ENCODE measurements around the gene ATOSB. TPM values are rescaled to one million over a fixed set of nuclear protein-coding genes. Genes with fewer than 3 reads are reported as not detected.

ATOSB gene
- total RNA-seq, 2 experiments from 2014 or later: 5.0 to 5.1 TPM

DNA sequence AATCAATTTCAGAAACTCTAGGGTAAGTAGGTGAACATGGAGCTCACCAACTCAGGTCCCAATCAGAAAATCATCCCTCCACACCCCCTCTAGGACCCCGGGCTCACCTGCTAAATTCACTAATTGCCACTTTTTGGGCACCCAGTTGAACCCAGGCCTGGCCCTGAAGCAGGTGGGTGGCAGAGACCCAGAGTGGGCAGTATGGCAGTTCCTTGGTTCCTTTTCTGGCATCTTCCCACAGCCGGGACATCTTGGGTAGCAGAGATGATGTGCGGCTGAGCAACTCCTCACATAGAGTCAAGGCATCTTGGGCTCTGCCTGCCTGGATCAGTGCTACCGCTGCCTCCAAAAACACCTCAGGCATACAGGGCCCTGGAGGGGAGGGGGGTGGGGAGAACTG, 40.3 kb downstream of the ATOSB start:
- no peak for DNase-seq
- POLR2A ChIA-PET: no interaction called here
- TF ChIP-seq, protein P1, sequence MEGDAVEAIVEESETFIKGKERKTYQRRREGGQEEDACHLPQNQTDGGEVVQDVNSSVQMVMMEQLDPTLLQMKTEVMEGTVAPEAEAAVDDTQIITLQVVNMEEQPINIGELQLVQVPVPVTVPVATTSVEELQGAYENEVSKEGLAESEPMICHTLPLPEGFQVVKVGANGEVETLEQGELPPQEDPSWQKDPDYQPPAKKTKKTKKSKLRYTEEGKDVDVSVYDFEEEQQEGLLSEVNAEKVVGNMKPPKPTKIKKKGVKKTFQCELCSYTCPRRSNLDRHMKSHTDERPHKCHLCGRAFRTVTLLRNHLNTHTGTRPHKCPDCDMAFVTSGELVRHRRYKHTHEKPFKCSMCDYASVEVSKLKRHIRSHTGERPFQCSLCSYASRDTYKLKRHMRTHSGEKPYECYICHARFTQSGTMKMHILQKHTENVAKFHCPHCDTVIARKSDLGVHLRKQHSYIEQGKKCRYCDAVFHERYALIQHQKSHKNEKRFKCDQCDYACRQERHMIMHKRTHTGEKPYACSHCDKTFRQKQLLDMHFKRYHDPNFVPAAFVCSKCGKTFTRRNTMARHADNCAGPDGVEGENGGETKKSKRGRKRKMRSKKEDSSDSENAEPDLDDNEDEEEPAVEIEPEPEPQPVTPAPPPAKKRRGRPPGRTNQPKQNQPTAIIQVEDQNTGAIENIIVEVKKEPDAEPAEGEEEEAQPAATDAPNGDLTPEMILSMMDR (IDR thresholded peaks at IDR 0.05): no peak
- no peak overlapping the region for H3K4me3 ChIP-seq (ENCODE audit: low read length)
- intact Hi-C loops (cut with DNase I, micrococcal nuclease): loop anchor here in 1 of 2 experiments (10.0 kb wide), 2 partner anchors 441 to 551 kb away; partner anchors contain the start of genes ENHO and SIGMAR1
- H3K9me3 ChIP-seq (ENCODE audit: control insufficient read depth in 1 of 2, insufficient read depth in 1 of 2, low read length in 2 of 2): no peaks in the 10 kb centered on the region
- H3K27ac Mint-ChIP-seq: no peak overlapping the region
- CTCF ChIA-PET: no interaction called here
- no peaks in the 10 kb centered on the region for H3K27me3 ChIP-seq (ENCODE audit: control insufficient read depth in 1 of 2, insufficient read depth in 2 of 2, low read length in 2 of 2)
- peaks cover 32% of the 10 kb centered on the region for H3K4me1 ChIP-seq (ENCODE audit: insufficient read depth, low read length)
- no peak overlapping the region for H3K4me3 Mint-ChIP-seq
- H3K9me3 Mint-ChIP-seq: no peaks in the 10 kb centered on the region
- peaks cover 44% of the 10 kb centered on the region for H3K4me1 Mint-ChIP-seq (ENCODE audit: low read depth)
- peaks cover 7% of the 10 kb centered on the region for H3K36me3 ChIP-seq (ENCODE audit: insufficient read depth, low read length)
- no peak for ATAC-seq (ENCODE audit: poor library complexity)
- H3K27me3 Mint-ChIP-seq: no peaks in the 10 kb centered on the region
- peaks cover 30% of the 10 kb centered on the region for H3K36me3 Mint-ChIP-seq (ENCODE audit: low read depth)
- no peak overlapping the region for H3K27ac ChIP-seq (ENCODE audit: low read depth in 1 of 2, low read length in 2 of 2)

DNA sequence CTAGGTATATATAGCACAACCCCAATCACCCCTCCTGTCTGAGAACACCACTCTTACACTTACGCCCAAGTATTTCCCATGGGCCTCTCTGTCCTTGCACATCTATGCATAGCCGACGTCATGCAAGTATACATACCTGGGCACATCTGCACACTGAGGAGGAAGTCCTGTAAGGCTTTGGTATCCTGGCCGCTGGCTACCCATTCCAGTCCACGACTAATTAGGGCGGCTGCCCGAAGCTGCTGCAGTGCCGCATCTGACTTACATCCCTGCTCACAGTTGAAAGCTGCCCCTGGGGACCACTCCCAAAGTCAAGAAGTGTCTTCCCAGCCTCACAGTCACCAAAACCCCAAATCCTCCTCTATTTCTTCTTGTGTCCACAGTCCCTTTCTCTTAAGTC, 40.9 kb downstream of the ATOSB start:
- CTCF ChIA-PET: no interaction called here
- H3K4me3 Mint-ChIP-seq: no peak overlapping the region
- H3K4me3 ChIP-seq (ENCODE audit: low read length): no peak overlapping the region

DNA sequence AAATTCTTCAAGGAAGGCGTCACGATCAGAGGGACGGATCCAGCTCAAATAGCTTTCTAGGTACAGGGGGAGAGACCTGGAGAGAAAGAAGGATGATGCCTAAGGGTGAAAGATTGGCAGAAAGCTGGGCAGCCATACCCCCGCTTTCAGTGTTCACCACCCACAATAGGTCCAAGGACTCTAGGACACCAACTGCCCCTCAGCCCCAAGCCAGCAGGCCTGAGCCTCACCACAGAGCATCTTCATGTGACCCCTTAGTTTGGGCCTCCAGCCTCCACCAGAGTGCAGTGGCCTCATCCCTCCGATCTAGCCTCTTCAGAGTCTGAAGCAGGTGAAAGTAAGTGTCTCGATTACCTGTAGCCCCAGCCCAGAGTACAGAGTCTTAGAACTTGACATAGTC, 41.5 kb downstream of the ATOSB start:
- intact Hi-C loops (cut with DNase I, micrococcal nuclease): loop anchor here (5.0 to 10.0 kb wide), 4 partner anchors 38 to 549 kb away; partner anchors contain the start of genes DNAJB5 (in 1 of the 2), ENHO (in 1 of the 2) and SIGMAR1 (in 1 of the 2)

More for the DNA sequence above, 40.9 kb downstream of the ATOSB start:
- ATAC-seq (ENCODE audit: poor library complexity) (no peak), DNase-seq (no peak)
- H3K27me3 Mint-ChIP-seq: no peaks in the 10 kb centered on the region
- peaks cover 7% of the 10 kb centered on the region for H3K36me3 ChIP-seq (ENCODE audit: insufficient read depth, low read length)
- no peaks in the 10 kb centered on the region for H3K27me3 ChIP-seq (ENCODE audit: control insufficient read depth in 1 of 2, insufficient read depth in 2 of 2, low read length in 2 of 2)
- H3K4me1 Mint-ChIP-seq (ENCODE audit: low read depth): peaks cover 44% of the 10 kb centered on the region
- peaks cover 33% of the 10 kb centered on the region for H3K4me1 ChIP-seq (ENCODE audit: insufficient read depth, low read length)
- TF ChIP-seq, protein P1 (IDR thresholded peaks at IDR 0.05): no peak
- H3K27ac ChIP-seq (ENCODE audit: low read depth in 1 of 2, low read length in 2 of 2): no peak overlapping the region
- H3K9me3 Mint-ChIP-seq: no peaks in the 10 kb centered on the region
- H3K27ac Mint-ChIP-seq: peak overlapping the region; percentile 25
- intact Hi-C loops (cut with DNase I, micrococcal nuclease): loop anchor here (5.0 to 10.0 kb wide), 4 partner anchors 38 to 550 kb away; partner anchors contain the start of genes DNAJB5 (in 1 of the 2), ENHO (in 1 of the 2) and SIGMAR1 (in 1 of the 2)
- peaks cover 30% of the 10 kb centered on the region for H3K36me3 Mint-ChIP-seq (ENCODE audit: low read depth)
- no peaks in the 10 kb centered on the region for H3K9me3 ChIP-seq (ENCODE audit: control insufficient read depth in 1 of 2, insufficient read depth in 1 of 2, low read length in 2 of 2)
- POLR2A ChIA-PET: no interaction called here

More for the DNA sequence above, 41.5 kb downstream of the ATOSB start:
- no peaks in the 10 kb centered on the region for H3K27me3 ChIP-seq (ENCODE audit: control insufficient read depth in 1 of 2, insufficient read depth in 2 of 2, low read length in 2 of 2)
- Mint-ChIP-seq H3K27me3 (no peaks in the 10 kb centered on the region), H3K36me3 (ENCODE audit: low read depth) (peaks cover 30% of the 10 kb centered on the region), H3K4me3 (no peak overlapping the region), H3K4me1 (ENCODE audit: low read depth) (peaks cover 49% of the 10 kb centered on the region), H3K9me3 (no peaks in the 10 kb centered on the region), H3K27ac (peak overlapping the region; percentile 25)
- DNase-seq (no peak), ATAC-seq (ENCODE audit: poor library complexity) (no peak)
- no peak overlapping the region for H3K27ac ChIP-seq (ENCODE audit: low read depth in 1 of 2, low read length in 2 of 2)
- peaks cover 7% of the 10 kb centered on the region for H3K36me3 ChIP-seq (ENCODE audit: insufficient read depth, low read length)
- TF ChIP-seq, protein P1 (IDR thresholded peaks at IDR 0.05): no peak
- ChIA-PET CTCF (no interaction called here), POLR2A (no interaction called here)
- H3K9me3 ChIP-seq (ENCODE audit: control insufficient read depth in 1 of 2, insufficient read depth in 1 of 2, low read length in 2 of 2): no peaks in the 10 kb centered on the region
- no peak overlapping the region for H3K4me3 ChIP-seq (ENCODE audit: low read length)
- peaks cover 36% of the 10 kb centered on the region for H3K4me1 ChIP-seq (ENCODE audit: insufficient read depth, low read length)

Data from CD4-positive, alpha-beta T cell (primary cell).